HG03342 (cell line): Measurements from ENCODE around the gene SLC25A47.
"Not testable (repeated sequence)": the region's sequence is repeated elsewhere in the genome, so short reads cannot be mapped to it uniquely, and the experiment has no call there.

Experiments used
- ATAC-seq: cut with Tn5 transposase; IDR thresholded peaks from one replicate; pipeline ENCODE4 v1.9.1; 2021; ENCODE audit warnings: mild to moderate bottlenecking, moderate library complexity; ENCODE audit not compliant: unreplicated experiment

Gene SLC25A47

DNA sequence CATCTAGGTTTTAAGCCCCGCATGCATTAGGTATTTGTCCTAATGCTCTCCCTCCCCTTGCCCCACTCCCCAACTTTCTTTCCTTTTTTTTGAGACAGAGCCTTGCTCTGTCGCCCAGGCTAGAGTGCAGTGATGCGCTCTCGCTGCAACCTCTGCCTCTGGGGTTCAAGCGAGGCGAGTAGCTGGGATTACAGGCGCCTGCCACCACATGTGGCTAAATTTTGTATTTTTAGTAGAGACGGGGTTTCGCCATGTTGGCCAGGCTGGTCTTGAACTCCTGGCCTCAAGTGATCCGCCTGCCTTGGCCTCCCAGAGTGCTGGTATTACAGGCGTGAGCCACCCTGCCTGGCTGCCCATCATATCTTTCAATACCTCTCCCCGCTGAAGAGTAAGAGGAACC lies 19.7 kb downstream of the SLC25A47 start:
- ATAC-seq: not testable (repeated sequence)

DNA sequence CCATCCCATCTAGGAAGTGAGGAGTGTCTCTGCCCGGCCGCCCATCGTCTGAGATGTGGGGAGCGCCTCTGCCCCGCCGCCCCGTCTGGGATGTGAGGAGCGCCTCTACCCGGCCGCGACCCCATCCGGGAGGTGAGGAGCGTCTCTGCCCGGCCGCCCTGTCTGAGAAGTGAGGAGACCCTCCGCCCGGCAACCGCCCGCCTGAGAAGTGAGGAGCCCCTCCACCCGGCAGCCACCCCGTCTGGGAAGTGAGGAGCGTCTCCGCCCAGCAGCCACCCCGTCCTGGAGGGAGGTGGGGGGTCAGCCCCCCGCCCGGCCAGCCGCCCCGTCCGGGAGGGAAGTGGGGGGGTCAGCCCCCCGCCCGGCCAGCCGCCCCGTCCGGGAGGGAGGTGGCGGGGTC lies 21.5 kb downstream of the SLC25A47 start:
- ATAC-seq: not testable (repeated sequence)

DNA sequence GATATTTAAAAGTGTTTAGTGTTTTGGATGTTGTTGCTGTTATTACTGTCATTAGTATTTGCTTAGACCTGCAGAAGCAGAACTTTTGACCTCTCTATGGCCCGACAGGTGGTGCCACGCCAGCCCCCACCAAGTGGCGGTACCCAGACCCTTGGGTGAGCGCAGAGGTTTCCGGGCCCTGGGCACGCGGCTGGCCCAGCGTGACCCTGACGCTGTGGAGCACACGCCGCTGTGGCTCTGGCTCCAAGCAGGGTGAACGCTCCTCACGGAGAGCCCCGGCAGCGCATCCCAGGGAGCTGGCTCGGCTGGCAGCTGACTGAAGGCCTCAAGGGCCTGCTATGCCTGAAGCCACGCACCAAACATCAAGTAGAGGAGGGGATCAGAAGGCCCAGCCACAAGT lies 22.6 kb downstream of the SLC25A47 start:
- ATAC-seq: no peak

DNA sequence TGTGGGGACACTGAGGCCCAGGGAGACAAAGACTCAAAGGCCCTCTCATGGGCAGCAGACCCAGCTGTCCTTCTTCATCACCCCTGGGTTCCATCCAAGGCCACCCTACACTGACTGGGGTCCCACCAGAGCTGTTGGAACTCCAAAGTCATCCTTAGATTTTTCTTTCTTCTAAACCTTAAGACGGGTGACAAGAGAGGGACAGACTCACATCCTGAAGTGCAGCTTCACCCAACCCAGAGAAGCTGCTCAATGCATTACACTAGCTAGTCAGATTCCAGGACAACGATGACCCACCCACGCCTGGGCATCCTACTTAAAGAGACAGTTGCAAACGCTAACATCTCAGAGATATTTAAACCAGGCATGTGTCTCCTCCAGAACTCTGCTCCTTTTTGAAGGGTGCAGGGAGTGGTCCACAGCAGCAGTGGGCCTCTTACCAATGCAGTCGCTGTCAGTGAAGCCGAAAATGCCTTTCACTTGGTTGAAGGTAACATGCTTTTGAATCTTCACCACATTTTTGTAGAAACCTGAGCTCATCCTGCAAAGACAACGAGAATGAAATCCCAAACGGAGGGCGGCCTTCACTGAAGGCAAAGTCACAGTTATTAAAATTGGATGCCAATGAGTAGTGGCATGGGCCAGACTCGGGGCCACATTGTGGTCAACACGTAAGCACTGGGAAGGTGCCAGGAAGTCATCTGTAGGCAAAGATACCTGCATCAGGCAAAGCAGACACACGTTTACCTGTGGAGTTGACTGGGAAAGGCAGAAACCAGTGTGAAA lies 23.4 kb downstream of the SLC25A47 start:
- no peak for ATAC-seq

DNA sequence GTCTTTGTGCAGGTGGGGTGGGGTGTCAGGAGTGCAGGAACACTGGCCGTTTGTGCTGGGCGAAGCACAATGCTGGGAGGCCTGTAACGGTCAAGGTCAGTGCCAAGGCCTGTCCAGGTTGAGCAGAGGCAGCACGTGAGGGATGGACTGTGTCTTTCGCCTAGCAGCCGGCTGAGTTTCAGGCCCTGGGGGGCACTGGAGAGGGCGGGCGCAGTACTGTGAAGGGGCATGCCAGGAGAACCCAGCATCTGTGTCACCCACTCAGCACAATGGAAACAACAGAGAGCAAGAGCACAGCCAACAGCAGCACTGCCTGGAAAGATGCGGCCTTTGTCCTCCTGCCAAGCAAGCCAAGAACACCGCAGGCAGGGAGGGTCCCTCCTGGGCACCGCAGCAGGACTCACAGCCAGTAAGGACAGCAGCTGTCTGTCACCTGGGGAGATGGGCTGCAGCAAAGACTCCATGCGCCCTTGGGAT lies 25.2 kb downstream of the SLC25A47 start:
- ATAC-seq: no peak

DNA sequence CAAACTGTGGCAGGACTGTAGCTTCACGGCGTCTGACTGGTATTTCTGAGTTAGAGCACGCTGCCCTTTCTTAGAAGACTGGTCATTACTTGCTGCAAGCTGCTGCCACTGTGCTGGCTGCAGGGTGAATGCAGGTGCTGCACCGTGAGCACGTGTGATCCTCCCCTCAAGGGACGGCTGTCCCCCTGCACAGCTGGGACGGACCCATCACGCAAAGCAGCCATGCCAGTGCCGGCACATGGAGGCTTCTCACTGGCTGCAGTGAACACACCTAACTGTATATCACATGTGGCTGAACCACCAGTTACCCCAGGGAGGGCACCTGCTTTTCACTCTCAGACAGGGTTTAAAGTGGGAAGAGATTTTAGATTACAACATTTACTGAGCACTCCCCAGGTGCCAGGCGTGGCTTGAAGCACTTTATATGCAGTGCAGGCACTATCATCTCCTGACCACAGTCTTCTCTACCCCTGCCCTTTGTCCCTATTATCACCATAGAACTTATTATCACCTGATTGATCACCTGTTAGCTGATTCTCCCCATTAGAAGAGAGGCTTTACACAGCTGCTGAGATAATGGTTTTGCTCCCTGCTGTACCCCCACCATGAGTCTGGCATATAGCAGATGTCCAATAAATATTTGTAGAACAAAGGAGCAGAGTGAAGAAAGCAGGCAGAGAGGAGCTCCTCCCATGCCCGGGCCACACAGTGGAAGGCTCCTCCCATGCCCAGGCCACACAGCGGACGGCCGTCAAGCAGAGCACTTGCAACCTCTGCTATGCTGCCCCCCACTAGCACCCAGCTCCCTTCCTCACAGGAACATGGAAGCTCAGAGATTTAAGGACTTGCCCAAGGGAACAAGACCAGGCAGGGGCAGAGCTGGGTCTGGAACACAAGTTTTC lies 25.9 kb downstream of the SLC25A47 start:
- ATAC-seq: no peak

DNA sequence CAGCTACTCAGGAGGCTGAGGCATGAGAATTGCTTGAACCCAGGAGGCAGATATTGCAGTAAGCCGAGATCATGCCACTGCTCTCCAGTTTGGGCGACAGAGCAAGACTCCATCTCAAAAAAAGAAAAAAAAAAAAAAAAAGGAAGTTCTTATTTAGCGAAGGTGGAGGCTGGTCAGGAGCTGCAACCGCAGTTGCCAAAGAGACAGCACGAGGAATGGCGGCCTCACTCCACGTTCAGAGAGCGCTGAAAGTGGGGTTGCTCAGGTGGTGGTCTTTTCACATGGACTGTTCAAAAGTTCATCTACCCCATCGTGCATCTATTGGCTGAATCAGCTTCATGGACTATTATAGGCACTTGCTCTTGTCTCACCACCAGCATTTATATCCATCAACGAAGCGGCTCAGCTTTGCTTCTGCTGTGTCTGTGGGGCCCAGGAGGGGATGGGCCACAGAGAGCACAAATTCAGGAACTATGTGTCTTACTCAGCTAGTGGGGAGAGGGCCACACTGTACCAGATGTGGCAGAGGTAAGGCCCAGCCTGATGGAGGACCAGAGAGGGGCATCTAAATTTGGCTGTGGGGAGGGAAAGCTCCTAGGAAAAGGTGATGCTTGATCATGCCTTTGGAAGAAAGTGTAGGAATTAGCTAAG lies 27.3 kb downstream of the SLC25A47 start:
- no peak for ATAC-seq

DNA sequence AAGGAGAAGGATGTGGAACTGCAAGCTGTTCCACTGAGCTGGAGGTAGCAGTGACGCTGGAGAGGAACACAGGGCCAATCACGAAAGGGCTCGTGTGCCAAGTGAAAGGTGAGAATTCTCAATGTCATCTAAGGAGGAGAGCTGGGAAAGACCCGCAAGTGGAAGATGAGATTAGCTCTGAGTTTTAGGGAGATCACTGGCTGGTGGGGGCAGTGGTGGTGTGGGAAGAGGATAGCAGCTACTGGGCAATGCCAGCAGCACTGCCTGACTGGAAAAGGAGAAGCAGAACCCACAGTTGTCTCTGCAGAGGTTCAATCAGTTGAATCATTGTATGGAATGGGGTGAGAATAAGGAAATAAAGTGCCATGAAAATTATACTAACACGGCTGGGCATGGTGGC lies 27.8 kb downstream of the SLC25A47 start:
- no peak for ATAC-seq

DNA sequence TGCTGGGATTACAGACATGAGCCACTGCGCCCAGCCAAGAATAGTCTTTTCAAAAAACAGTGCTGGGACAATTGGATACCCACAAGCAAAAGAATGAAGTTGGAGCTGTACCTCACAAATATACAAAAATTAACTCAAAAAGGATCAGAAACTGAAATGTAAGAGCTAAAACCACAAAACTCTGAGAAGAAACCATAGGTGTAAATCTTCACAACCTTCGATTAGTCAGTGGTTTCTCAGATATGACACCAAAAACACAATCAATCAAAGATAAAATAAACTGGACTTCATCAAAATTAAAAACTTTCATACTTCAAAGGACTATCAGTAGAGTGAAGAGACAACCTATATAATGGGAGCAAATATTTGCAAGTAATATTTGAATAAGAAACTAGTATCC lies 35.3 kb downstream of the SLC25A47 start:
- ATAC-seq: no peak

DNA sequence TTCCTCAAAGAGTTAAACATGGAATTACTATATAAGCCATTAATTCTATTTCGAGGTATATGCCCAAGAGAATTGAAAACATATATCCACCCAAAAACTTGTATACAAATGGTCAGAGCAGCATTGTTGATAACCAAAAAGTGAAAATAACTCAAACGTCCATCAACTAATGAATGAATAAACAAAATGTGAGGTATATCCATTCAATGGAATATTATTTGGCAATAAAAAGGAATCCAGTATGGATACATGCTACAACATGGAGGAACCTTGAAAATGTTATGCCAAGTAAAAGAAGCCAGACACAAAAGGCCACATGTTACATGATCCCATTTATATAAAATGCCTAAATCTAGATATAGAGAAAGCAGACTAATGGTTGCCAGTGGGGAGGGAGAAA lies 36.0 kb downstream of the SLC25A47 start:
- no peak for ATAC-seq

DNA sequence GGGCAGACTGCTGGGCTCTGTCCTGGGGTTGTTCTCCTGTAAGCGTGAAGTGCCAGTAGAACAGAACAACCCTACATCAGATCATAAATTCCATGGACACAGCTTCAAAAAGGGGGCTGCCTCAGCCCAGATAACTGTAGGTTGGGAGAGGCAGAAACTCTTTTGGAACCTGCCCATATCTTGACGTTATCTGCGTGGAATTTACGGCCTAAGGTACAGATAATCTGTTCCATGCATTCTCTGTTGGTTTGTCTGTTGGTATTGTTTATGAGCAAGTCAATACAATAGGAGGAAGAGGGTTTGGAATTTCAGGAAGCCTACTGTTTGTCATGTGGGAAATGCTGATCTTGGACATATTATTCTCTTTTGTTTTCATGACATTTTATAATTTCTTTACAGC lies 36.7 kb downstream of the SLC25A47 start:
- no peak for ATAC-seq

DNA sequence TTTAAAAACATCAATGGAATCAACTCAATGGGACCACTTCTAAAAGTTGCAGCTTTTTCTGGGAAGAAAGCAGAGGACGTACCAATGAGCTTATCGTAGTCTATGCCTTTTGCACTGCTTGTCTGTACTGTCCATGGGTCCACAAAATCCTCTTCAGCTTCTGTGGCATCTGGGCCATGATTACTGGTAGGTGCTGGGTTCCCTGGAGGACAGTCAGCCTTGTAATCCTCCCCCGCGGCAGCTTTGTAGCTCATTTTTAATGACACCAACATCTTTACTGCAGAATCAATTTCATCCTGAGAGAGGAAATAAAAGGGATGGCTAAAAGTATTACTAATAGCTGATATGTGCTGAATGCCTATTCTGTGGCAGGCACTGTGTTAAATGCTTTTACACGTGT lies 38.5 kb downstream of the SLC25A47 start:
- ATAC-seq: no peak

DNA sequence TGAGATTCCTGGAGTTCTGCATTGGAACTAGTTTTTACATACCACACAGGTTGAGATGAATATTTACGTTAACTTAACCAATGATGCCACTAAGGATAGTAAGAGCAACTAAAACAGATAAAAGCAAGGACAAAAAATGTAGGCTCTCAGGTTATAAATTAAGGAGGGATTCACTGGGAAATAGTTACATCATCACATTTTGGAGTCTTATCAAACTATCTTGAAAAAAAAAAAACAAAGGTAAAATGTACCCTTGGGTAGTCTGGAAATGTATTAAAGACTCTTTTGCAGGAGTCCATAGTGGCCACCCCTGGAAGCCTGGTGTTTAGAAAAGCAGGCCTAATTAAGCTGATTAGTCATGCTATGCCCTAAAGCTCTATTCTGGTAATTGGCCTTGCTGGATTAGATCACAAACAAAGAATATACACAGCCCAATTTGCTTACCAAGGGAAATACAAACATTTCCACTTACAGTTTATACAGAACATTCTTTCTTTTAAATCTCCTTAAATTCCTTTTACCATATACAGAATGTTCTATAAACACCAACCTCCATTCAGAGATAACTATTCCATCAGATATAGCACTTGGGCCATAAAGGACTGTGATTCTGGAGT lies 39.3 kb downstream of the SLC25A47 start:
- ATAC-seq: no peak

DNA sequence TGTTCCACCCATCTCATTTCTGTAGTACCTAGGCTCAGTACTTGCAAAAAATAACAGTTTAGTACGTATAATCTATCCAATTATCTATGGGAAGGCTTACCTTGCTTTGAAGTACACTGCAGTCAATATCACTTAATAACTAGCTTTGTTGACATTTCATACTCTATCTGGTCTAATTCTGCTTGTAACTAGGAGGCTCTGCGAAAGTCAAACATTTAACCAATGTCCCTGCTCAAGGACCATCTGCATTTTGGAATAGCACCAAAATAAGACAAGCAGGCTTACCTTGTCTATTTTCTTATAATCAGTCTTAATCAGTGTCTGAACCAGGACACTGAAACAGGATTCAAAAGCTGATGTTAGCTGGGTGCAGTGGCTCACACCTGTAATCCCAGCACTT lies 39.9 kb downstream of the SLC25A47 start:
- ATAC-seq: no peak

DNA sequence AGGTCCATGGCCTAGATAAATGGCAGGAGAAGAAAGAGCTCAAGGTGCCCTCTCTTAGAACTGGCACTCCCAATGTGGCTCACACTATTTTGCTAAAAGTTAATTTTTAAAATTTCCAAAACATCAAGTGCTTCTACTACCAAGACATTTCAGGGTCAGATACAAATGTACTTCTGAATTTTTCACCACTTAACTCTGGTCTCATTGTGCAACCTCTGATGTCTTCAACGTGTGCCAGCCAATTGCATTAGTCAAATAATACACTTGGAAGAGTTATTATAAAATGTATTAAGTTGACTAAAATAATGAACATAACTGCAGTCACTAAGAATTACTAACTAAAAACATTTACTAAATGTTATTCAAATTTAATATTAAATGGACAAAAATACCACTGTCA lies 41.3 kb downstream of the SLC25A47 start:
- no peak for ATAC-seq

DNA sequence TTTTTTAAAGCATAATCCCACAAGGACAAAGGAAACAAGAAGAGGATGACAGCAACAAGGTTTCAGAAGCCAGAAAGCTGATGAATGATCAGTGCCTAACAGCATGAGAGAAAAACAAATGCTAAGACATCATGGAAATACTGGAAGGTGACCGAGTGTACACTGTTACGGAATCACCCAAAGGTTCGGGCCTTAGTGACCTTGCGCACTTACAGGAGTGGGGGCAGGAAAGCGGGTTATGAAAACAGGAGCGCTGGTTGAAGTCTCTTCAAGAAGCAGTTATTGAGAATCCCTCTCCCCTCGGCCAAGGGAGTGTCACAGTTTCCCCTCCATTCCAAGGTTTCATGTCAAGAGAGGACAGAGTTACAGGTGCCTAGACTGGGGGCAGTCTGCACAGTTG lies 42.6 kb downstream of the SLC25A47 start:
- no peak for ATAC-seq

DNA sequence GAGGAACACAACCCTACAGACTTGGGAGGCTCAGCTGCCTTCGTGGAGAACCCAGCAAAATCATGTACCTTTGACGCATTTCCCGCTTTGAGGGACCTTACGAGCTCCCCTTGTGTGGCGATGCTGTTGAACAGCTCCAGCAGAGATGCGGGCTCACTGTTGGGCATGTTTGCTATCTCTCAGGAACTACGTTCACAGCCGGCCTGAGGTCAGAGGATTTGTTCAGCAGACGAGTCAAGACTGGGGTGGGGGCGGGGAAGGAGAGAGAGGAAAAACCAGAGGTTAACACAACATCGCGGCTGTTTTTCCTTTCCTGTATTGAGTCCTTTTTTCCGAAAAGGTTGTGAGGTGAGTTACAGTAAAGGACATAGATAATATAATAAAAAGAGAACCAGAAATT lies 45.9 kb downstream of the SLC25A47 start:
- ATAC-seq: no peak

DNA sequence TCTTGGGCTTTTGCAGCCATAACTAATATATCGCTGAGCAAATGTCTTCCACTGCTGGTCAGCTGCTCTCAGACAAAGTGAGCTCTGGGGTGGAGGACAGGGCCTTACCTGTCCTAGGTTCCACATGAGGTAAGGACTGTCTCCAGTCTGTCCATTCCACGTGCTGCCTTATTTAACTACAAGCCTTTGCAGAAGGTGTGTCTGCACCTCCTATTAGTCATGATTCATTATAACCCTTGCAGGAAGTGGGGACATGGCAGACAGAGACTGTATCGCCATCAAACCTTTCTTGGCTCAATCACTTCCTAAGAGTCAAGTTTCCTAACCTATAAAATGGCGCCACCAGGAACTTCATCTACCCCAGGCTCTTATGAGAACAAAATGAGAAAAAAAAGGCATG lies 46.9 kb downstream of the SLC25A47 start:
- no peak for ATAC-seq

DNA sequence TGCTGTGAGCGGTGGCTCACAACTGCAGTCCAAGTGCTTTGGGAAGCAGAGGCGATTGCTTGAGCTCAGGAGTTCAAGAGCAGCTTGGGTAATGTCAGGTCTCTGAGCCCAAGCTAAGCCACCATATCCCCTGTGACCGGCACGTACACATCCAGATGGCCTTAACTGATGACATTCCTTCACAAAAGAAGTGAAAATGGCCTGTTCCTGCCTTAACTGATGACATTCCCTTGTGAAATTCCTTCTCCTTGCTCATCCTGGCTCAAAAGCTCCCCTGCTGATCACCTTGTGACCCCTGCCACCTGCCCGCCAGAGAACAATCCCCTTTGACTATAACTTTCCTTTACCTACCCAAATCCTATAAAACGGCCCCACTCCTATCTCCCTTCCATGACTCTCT lies 48.6 kb downstream of the SLC25A47 start:
- no peak for ATAC-seq

DNA sequence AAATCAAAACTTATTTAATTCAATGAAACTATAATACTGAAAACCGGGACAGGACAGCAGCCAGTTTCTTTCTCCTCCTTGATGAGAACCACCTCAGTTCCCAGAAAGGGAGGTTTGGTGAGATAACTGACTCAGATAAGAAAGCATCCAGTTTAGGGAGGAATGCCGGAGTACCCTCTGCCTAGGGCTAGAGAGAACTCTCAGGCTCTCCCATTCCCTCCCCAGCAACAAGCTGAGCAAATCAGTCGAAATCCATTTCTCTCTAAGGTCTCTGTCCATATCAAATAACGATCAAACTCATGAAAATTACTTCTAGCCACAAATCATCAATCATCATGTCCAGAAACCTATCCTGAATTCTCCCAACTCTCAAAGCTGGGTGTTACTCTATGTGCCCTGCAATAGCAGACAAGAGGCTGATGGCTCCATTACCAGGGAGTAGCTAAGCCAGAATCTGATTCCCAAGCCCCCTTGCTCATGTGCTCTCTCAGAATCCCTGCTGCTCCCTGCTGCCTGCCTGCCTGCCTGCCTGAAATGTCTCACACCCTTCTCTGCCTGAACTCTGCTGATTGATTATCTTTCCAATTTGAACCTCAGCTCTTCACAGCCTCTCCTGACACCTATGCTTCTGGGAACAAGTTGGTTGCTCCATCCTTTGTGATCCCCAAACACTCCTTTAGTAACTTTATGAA lies 49.4 kb downstream of the SLC25A47 start:
- no peak for ATAC-seq

DNA sequence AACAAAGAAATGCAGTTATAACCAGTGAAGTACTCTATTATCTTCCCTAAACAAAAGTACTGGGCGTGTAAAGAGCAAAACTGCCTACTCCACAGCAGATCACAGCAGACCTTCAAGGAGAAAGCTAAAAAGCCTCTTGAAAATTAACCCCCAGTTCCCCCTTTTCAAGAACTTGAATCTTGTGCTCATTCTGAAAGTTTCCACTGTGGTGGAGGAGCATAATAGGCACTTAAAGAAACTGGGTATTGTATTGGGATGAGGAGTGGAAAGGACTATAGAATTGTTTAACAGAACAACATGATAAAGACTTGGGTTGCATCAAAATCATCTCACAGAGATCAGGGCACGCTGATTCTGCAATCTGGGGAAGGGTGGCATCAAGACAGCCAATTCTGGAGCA lies 51.1 kb downstream of the SLC25A47 start:
- no peak for ATAC-seq
